ENCODE results near the gene PLTP. TPM values are rescaled to one million over a fixed set of nuclear protein-coding genes. Genes with fewer than 3 reads are reported as not detected.

The PLTP gene
- total RNA-seq, 1 experiment from 2014 or later = 17.7 TPM

DNA sequence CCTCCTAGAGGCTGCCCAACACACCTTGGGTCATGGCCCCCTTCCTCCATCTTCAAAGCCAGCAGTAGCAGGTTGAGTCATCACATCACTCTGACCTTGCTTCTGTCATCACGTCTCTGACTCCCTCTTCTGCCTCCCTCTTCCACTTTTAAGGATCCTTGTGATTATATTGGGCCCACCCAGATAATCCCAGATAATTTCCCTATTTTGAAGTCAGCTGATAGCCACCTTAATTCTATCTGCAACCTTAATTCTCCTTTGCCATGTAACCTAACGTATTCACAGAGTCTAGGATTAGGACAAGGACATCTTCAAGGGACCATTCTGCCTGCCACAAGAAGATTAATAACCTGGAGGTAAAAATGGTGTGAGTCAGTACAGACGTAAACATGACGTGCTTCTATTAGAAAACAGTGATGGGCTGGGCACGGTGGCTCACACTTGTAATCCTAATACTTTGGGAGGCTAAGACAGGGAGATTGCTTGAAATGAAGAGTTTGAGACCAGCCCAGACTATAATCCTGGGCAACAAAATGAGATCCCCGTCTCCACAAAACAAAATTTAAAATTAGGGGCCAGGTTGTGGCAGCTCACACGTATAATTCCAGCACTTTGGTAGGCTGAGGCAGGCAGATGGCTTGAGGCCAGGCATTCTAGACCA, 51.3 kb downstream of the PLTP start:
- ATAC-seq = no peak
- in situ Hi-C loops (cut with HindIII; ENCODE audit: low pct_unique_long_range_greater_than_20kb, low sequenced_read_pairs) (no loop called here), intact Hi-C loops (cut with micrococcal nuclease; ENCODE audit: unreplicated experiment) (no loop called here)
- no TSS peak for BruUV-seq (replicated peaks)
- no peaks in the 10 kb centered on the region for H3K27me3 ChIP-seq (ENCODE audit: control insufficient read depth, insufficient read depth, low read length)
- H3K36me3 ChIP-seq (ENCODE audit: control insufficient read depth, insufficient read depth, low read length) = no peaks in the 10 kb centered on the region; the same call in 1 of the 2 replicates
- no peaks in the 10 kb centered on the region for H3K9me3 ChIP-seq (ENCODE audit: control insufficient read depth, insufficient read depth, low read depth, low read length)
- no peak for DNase-seq (ENCODE audit: low read depth, low spot score)
- ChIA-PET CTCF (no interaction called here), POLR2A (no interaction called here)
- H3K27ac ChIP-seq (ENCODE audit: low read length) = no peak overlapping the region
- no peak for TF ChIP-seq POLR2AphosphoS5 (IDR thresholded peaks at IDR 0.05; ENCODE audit: low read depth, low read length)
- TF ChIP-seq, protein P1, sequence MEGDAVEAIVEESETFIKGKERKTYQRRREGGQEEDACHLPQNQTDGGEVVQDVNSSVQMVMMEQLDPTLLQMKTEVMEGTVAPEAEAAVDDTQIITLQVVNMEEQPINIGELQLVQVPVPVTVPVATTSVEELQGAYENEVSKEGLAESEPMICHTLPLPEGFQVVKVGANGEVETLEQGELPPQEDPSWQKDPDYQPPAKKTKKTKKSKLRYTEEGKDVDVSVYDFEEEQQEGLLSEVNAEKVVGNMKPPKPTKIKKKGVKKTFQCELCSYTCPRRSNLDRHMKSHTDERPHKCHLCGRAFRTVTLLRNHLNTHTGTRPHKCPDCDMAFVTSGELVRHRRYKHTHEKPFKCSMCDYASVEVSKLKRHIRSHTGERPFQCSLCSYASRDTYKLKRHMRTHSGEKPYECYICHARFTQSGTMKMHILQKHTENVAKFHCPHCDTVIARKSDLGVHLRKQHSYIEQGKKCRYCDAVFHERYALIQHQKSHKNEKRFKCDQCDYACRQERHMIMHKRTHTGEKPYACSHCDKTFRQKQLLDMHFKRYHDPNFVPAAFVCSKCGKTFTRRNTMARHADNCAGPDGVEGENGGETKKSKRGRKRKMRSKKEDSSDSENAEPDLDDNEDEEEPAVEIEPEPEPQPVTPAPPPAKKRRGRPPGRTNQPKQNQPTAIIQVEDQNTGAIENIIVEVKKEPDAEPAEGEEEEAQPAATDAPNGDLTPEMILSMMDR (IDR thresholded peaks at IDR 0.05) = no peak
- no peak for TF ChIP-seq TCF7L2 (IDR thresholded peaks at IDR 0.05; ENCODE audit: low read depth, low read length)
- no peak for TF ChIP-seq SIN3A (IDR thresholded peaks at IDR 0.05; ENCODE audit: borderline replicate concordance, insufficient read depth, low read depth, low read length)
- TF ChIP-seq, protein P2, sequence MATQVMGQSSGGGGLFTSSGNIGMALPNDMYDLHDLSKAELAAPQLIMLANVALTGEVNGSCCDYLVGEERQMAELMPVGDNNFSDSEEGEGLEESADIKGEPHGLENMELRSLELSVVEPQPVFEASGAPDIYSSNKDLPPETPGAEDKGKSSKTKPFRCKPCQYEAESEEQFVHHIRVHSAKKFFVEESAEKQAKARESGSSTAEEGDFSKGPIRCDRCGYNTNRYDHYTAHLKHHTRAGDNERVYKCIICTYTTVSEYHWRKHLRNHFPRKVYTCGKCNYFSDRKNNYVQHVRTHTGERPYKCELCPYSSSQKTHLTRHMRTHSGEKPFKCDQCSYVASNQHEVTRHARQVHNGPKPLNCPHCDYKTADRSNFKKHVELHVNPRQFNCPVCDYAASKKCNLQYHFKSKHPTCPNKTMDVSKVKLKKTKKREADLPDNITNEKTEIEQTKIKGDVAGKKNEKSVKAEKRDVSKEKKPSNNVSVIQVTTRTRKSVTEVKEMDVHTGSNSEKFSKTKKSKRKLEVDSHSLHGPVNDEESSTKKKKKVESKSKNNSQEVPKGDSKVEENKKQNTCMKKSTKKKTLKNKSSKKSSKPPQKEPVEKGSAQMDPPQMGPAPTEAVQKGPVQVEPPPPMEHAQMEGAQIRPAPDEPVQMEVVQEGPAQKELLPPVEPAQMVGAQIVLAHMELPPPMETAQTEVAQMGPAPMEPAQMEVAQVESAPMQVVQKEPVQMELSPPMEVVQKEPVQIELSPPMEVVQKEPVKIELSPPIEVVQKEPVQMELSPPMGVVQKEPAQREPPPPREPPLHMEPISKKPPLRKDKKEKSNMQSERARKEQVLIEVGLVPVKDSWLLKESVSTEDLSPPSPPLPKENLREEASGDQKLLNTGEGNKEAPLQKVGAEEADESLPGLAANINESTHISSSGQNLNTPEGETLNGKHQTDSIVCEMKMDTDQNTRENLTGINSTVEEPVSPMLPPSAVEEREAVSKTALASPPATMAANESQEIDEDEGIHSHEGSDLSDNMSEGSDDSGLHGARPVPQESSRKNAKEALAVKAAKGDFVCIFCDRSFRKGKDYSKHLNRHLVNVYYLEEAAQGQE (IDR thresholded peaks at IDR 0.05; ENCODE audit: insufficient read depth in 1 of 2, low read depth in 2 of 2, low read length in 1 of 2) = no peak
- peaks cover 10% of the 10 kb centered on the region for H3K4me1 ChIP-seq (ENCODE audit: control insufficient read depth, insufficient read depth, low read length)
- no peak overlapping the region for H3K4me3 ChIP-seq (ENCODE audit: low read depth in 2 of 2, low read length in 2 of 2)

DNA sequence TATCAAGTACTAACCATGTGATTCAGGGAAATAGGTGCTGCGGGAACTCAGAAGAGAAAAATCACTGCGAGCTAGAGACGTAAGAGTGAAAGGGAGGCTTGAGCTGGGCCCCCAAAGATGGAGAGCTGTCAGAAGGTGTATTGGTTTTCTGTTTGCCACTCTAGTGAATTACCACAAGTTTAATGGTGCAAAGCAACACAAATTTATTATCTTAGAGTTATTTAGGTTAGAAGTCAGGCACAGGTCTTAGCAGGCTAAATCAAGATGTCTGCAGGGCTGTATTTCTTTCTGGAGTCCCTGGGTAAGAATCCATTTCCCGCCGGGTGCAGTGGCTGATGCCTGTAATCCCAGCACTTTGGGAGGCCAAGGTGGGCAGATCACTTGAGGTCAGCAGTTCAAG, 52.0 kb downstream of the PLTP start:
- in situ Hi-C loops (cut with HindIII; ENCODE audit: low pct_unique_long_range_greater_than_20kb, low sequenced_read_pairs) = no loop called here
- ChIA-PET CTCF (no interaction called here), POLR2A (no interaction called here)
- no peak for TF ChIP-seq TCF7L2 (IDR thresholded peaks at IDR 0.05; ENCODE audit: low read depth, low read length)
- no peak for TF ChIP-seq POLR2AphosphoS5 (IDR thresholded peaks at IDR 0.05; ENCODE audit: low read depth, low read length)
- TF ChIP-seq, protein P2 (IDR thresholded peaks at IDR 0.05; ENCODE audit: insufficient read depth in 1 of 2, low read depth in 2 of 2, low read length in 1 of 2) = no peak
- TF ChIP-seq, protein P1 (IDR thresholded peaks at IDR 0.05) = no peak
- TF ChIP-seq SIN3A (IDR thresholded peaks at IDR 0.05; ENCODE audit: borderline replicate concordance, insufficient read depth, low read depth, low read length) = no peak
- no peak overlapping the region for H3K4me3 ChIP-seq (ENCODE audit: low read depth in 2 of 2, low read length in 2 of 2)
- ATAC-seq (no peak), DNase-seq (ENCODE audit: low read depth, low spot score) (no peak)
- no peaks in the 10 kb centered on the region; the same call in 1 of the 2 replicates for H3K36me3 ChIP-seq (ENCODE audit: control insufficient read depth, insufficient read depth, low read length)
- no TSS peak for BruUV-seq (replicated peaks)
- no peaks in the 10 kb centered on the region for H3K27me3 ChIP-seq (ENCODE audit: control insufficient read depth, insufficient read depth, low read length)
- intact Hi-C loops (cut with micrococcal nuclease; ENCODE audit: unreplicated experiment) = no loop called here
- no peaks in the 10 kb centered on the region for H3K9me3 ChIP-seq (ENCODE audit: control insufficient read depth, insufficient read depth, low read depth, low read length)
- H3K27ac ChIP-seq (ENCODE audit: low read length) = no peak overlapping the region
- peaks cover 10% of the 10 kb centered on the region for H3K4me1 ChIP-seq (ENCODE audit: control insufficient read depth, insufficient read depth, low read length)

Data from Panc1 (cell line).